ENCODE data around the gene KDM1B.
"Not testable (repeated sequence)": the region's sequence is repeated elsewhere in the genome, so short reads cannot be mapped to it uniquely, and the experiment has no call there.

Gene KDM1B

DNA sequence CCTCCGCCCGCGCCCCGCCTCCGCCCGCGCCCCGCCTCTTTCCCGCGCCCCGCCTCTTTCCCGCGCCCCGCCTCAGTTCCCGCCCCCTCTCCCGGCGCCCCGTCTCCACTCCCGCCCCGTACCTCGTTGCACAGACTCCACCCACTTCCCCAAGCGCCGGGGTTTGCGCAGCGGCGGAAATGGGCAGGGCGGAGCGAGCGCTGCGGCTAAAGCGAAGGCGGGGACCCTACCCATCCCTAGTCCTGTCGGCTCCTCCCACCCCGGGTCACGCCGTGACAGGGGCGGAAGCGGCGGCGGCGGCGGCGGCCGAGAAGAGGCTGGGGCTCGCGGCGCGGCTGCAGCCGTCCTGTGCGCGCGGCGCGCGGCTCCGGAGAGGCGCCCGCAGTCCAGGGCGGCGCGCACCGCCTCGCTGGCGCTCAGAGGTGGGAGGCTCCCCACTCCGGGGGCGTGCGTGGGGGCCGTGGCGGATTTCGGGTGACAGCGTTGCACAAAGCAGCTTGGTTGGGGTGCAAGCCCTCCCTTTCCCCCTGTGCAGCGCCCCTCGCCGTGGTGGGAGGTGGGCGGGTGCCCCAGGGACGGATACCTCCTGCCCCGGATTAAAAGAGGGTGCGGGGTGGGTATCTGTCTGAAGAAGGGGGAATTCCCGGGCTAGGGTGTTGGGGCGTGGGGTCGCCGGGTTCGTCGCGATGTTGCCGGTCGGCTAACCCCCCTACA, at the start of gene KDM1B:
TSS of gene KDM1B (plus strand) at position 273 of the 714 bp plus-strand sequence. CDS start 4,474 bp downstream, outside the sequence.
- peak; percentile 91 for DNase-seq

GRCh38 chr6:18107061-18107460, 48.2 kb upstream of the KDM1B start:
- DNase-seq: no peak

DNA sequence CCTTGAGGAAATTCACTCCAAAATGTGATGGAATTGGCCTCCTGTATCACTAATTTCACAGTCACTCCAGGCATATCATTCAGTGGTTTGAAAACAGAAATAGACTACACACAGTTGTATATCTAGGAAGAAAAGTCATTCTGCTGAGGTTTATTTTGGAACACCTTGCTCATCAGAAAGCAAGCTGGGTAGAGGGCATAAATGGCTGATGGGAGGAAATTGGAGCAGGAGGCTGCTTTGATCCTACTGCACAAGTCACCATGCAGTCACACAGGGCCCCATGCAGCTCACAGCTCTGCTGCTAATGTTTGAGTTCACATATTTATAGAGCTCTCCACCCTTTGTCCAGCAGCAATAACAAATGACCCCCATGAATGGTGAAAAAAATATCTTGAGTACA, 45.1 kb upstream of the KDM1B start:
- no peak for DNase-seq

DNA sequence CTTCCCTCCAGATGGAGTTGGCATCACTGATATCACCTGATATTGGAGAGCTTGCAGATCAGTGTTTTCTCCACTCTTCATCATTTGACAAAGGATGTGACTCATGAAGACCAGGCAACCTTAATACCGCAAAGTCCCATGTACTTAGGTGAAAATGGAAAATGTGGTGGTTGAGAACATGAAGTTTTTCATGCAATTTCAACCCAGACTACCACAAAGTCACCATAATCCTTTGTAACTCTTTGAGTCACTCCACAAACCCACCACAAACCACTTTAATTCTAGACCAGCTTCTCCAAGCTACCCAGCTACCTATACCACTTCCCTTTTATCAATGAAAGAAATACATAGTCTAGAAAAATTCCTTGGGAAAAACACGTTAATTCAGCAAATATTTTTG, 39.9 kb upstream of the KDM1B start:
- no peak for DNase-seq

- DNase-seq: no peak
Observed at GRCh38 chr6:18117136-18117535, 38.1 kb upstream of the KDM1B start.

- DNase-seq: no peak
Observed at GRCh38 chr6:18118330-18118729, 36.9 kb upstream of the KDM1B start.

GRCh38 chr6:18119236-18119635, 36.0 kb upstream of the KDM1B start:
- DNase-seq: no peak

DNA sequence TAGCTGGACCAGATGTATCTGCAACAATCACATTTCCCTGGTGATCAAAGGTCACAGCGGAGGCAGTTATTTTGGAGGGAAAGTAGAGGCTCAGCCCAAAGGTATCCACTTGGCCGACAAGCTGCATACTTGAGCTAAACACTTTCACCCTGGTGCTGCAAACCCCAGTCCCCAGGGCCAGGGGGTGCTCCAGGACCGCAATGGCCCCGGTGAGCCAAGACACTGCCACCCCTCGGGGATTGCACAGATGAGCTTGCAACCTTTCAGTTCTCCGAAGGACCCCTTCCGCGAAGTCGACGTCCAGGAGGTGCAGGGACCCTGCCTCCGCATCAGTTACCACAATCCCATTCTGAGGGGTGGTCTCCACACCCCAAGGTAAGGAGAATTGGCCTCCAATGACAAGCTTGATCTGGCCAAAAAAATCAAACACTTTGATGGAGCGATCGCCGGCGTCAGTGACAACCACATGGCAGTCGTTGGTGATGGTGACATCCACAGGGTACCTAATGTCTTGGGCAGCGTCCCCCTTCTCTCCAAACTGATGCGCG, 33.6 kb upstream of the KDM1B start:
- DNase-seq: no peak

DNA sequence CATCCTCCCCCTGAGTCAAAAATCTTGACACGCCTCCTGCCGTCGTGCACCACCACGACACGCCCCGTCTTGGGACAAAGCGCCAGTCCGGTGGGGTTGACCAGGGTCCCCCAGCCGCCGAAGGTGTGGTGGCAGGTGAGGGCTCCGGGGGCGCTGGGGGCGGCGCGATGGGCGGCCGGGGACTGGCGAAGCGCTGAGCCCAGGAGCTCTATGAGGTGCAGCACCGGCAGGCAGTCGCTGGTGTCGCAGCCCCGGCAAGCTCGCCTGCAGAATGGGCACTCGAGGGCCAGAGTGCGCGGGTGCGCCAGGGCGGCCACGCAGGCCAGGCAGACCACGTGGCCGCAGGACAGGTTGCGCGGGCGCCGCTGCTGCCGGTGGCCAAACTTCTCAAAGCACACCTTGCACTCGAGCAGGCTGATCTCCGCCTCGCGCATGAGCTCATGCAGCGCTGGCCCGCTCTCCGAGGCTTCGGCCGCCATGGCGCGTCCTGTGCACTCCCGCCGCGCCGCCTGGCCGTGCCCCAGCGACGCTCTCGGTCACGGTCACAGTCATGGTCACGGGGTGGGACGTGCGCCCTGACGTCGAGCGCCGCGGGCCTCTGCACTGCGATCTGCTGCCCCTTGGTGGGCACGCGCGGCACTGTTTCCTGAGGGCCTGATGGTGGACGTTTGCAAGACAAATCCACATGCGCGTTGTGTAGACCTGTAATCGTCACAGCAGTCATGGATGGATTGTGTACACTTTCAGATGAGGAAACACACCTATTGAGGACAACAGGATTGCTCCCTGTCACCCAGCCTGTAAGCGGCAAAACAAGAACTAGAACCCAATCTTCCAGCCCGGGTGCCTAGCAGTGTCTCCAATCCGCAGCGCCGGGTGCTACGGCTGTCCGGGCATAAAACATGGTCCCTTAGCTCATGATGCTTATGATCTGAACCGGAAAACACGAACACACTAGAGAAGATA, 32.8 kb upstream of the KDM1B start, which contains the start of gene NHLRC1:
TSS of gene NHLRC1 (minus strand) at position 550 of the 966 bp plus-strand sequence. CDS start at position 479, 71 bp downstream.
- peak; percentile 44 for DNase-seq

DNA sequence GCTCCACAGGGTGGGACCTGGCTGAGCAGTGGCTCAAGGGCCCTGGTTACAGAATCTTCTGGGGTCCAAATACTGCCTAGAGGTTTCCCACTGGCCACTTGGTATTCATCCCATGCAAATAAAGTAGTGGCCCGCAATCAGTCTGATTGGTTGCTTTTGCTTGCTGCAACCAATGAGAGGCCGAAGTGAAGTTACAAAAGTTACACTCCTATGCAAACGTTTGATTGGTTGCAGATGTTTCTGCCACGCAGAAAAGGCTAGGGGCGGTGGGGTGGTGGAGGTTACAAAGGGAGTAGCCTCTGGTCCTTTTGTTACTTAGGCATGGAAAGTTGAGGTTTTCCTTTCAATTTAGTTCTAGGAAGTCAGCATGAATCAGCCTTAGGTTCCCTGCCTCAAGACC, 29.1 kb upstream of the KDM1B start:
- no peak for DNase-seq

DNA sequence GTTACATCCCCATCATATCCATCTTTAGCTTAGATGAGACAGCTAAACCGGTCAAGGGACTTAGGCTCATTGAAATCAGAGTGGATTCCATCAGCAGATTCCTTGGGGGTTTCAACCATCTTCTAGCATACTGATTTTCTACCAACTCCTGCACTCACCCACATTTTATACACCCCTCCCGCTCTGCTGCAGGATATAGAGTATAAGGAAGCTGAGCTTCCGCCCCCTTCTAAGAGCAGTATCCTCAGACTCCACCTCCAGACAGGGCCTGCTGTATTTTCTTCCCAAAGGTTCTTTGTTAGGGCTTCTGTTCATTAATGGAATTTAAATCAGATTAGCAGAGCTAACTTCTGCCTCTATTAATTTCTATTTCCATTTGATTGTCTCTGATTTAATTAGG, 22.9 kb upstream of the KDM1B start:
- no peak for DNase-seq

DNA sequence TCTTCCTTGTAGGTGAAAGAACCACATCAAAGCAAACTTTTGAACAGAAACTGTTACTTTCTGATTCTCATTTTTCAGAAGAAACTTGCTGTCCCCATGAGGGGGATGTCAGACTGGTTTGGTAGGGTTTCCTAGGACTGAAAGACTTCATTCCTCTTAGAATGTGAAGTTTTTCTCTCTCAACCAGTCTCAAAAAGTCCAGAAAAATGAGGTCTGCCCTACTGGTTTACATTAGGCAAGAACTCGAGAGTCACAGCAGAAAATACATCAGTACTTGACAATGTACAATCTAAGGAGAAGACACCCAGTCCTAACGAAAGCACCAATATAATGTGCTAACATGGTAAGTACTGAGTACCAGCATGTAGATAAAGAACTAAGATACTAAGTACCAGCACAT, 20.1 kb upstream of the KDM1B start:
- no peak for DNase-seq

DNA sequence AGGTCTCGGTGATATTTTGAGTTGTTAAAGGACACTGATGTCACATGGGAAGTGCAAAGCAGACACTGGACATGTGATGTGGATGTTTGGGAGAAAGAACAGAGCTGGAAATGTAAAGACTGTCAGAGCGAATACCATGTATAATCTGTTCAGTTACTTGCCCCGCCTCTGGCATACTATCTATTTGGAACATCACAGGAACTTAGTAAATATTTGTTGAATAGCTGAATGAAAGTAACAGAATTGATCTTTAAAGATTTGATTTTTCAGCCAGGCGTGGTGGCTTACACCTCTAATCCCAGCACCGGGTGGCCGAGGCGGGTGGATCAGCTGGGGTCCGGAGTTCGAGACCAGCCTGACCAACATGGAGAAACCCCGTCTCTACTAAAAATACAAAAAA, 19.0 kb upstream of the KDM1B start:
- DNase-seq: no peak

DNA sequence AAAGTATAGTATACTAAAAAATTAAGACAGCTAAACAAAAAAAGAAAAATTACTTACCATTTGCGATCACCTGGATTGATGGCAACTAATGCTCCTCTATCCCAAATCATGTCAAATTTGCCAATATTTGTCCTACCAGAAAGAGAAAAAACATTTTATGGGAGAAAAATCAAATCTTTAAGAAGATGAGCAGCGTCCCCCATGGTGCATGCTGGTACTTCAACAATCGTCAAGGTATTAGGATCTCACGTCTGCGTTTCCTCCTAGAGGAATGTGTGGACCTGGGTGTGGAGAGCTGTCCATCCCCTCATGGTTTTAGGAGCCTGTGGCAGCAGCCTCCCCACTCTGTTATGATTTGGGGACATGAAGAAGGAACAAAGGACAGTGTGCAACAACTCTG, 16.3 kb upstream of the KDM1B start:
- DNase-seq: no peak

- no peak for DNase-seq
Observed at GRCh38 chr6:18139935-18140621, 15.1 kb upstream of the KDM1B start.

GRCh38 chr6:18141805-18142590, 13.2 kb upstream of the KDM1B start:
- no peak for DNase-seq

- DNase-seq: no peak
Observed at GRCh38 chr6:18142591-18142861, 12.7 kb upstream of the KDM1B start.

DNA sequence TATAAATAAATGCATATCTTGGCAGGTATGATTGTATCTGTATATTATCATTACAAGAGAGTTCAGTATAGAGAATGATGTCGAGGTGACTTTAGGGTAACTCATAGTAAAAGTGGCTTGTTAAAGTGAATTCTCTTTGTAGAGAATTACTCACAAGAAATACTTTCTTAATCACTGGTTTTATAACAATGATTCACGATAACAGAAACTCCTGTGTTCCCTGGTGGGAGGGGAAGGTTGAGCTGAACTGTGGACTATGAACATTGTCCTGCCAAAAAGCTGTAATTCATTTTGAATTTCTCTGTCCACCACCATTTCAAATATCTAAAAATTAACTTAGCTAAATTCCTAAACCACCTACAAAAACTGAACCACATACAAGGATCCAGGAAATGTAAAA, 8.1 kb upstream of the KDM1B start:
- DNase-seq: no peak

- DNase-seq: no peak
Observed at GRCh38 chr6:18147616-18148015, 7.6 kb upstream of the KDM1B start.

DNA sequence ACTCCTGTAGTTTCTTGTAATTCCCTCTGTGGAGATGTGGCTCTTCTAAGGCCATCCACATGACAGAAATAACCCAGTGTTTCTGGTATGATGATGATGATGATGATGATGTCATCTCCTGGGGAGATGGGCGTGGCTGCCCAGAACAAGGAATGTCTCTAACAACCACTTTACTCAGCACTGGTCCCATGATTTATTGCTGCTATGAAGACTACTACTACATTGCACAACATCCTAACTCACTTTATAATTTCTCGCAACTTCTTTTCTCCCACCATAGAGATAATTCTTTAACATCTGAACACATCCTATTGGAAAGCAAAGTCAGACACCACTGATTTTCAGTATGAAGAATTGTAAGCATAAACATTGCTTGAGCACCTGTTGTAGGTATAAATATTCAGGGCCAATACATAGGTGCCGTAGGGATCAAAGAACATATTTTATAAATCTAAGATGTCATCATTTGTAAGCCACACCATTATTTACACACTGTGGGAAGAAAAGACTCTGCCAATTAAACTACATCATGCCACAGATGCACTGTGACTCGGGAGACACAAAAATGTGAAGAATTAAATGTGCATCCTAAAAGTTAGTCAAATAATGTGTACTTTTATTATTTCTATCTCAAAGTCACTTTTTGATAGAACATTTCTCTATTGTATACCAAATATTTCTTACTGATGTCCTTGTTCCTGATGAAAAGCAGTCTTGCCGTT, 6.8 kb upstream of the KDM1B start:
- no peak for DNase-seq

GRCh38 chr6:18151391-18151790, 3.8 kb upstream of the KDM1B start:
- not testable (repeated sequence) for DNase-seq

- DNase-seq: no peak
Observed at GRCh38 chr6:18151801-18152200, 3.4 kb upstream of the KDM1B start.

All from NCI-H2081 treated with DMSO at 0.1 percent for 48 hours (cell line).